HG03064 (cell line): ENCODE data around the gene GLRX.

Experiments
- ATAC-seq: cut with Tn5 transposase; IDR thresholded peaks from one replicate; pipeline ENCODE4 v1.9.1; 2021; ENCODE audit warnings: low read depth; ENCODE audit not compliant: unreplicated experiment

The GLRX gene

GRCh38 chr5:95822542-95823181 lies at the start of gene GLRX:
Gene GLRX, minus strand, starts transcription at chr5:95822726. Its CDS starts 64 bp downstream, at chr5:95822662.
- ATAC-seq = peak; percentile 35

- ATAC-seq = no peak
Measured at GRCh38 chr5:95871146-95871806, 48.8 kb upstream of the GLRX start.

- peak; percentile 59 for ATAC-seq
Measured at GRCh38 chr5:95870105-95870672, 47.7 kb upstream of the GLRX start.

GRCh38 chr5:95869173-95869855 lies 46.8 kb upstream of the GLRX start:
- peak; percentile 67 for ATAC-seq

- no peak for ATAC-seq
Measured at GRCh38 chr5:95868136-95868535, 45.6 kb upstream of the GLRX start.

- no peak for ATAC-seq
Measured at GRCh38 chr5:95866435-95867040, 44.0 kb upstream of the GLRX start.

- ATAC-seq = no peak
Measured at GRCh38 chr5:95864944-95865504, 42.5 kb upstream of the GLRX start.

GRCh38 chr5:95864456-95864855 lies 41.9 kb upstream of the GLRX start:
- no peak for ATAC-seq

GRCh38 chr5:95863383-95863757 lies 40.8 kb upstream of the GLRX start:
- ATAC-seq = no peak

GRCh38 chr5:95862671-95863382 lies 40.3 kb upstream of the GLRX start:
- ATAC-seq = no peak

GRCh38 chr5:95861864-95862561 lies 39.5 kb upstream of the GLRX start:
- ATAC-seq = no peak

- no peak for ATAC-seq
Measured at GRCh38 chr5:95861221-95861863, 38.8 kb upstream of the GLRX start.

- ATAC-seq = no peak
Measured at GRCh38 chr5:95859661-95860060, 37.1 kb upstream of the GLRX start.

- peak; percentile 91 for ATAC-seq
Measured at GRCh38 chr5:95858661-95859595, 36.4 kb upstream of the GLRX start.

GRCh38 chr5:95858023-95858461 lies 35.5 kb upstream of the GLRX start:
- no peak for ATAC-seq

GRCh38 chr5:95857185-95857945 lies 34.8 kb upstream of the GLRX start:
- ATAC-seq = no peak

- no peak for ATAC-seq
Measured at GRCh38 chr5:95856501-95856981, 34.0 kb upstream of the GLRX start.
